Middle frontal gyrus (tissue), 1 donor: ENCODE measurements around the gene EXTL1.
"Not testable (repeated sequence)": the region's sequence is repeated elsewhere in the genome, so short reads cannot be mapped to it uniquely, and the experiment has no call there.

Source experiments
- DNase-seq: peaks from one replicate; pipeline ENCODE4 v3.0.0-alpha.2; 2015; ENCODE audit warnings: low spot score; ENCODE audit errors: extremely low spot score

Gene EXTL1

GRCh38 chr1:26021647-26022403 lies at the start of gene EXTL1:
TSS of gene EXTL1 (plus strand) at chr1:26021775. CDS start at chr1:26022647, 872 bp downstream.
- no peak for DNase-seq

- no peak for DNase-seq
These were observed 49.8 kb upstream of the EXTL1 start for GRCh38 chr1:25971811-25972180.

- peak; percentile 24 for DNase-seq
These were observed 47.8 kb upstream of the EXTL1 start for GRCh38 chr1:25973610-25974321.

- DNase-seq: no peak
These were observed 43.8 kb upstream of the EXTL1 start for GRCh38 chr1:25977801-25978200.

- no peak for DNase-seq
These were observed 43.2 kb upstream of the EXTL1 start for GRCh38 chr1:25978403-25978802.

GRCh38 chr1:25979210-25979609 lies 42.4 kb upstream of the EXTL1 start:
- DNase-seq: no peak

- no peak for DNase-seq
These were observed 36.4 kb upstream of the EXTL1 start for GRCh38 chr1:25985171-25985570.

- DNase-seq: no peak
These were observed 35.9 kb upstream of the EXTL1 start for GRCh38 chr1:25985670-25986069.

- not testable (repeated sequence) for DNase-seq
These were observed 34.8 kb upstream of the EXTL1 start for GRCh38 chr1:25986773-25987172.

GRCh38 chr1:25987951-25988350 lies 33.6 kb upstream of the EXTL1 start:
- DNase-seq: no peak

- no peak for DNase-seq
These were observed 31.9 kb upstream of the EXTL1 start for GRCh38 chr1:25989440-25990234.

- no peak for DNase-seq
These were observed 31.3 kb upstream of the EXTL1 start for GRCh38 chr1:25990251-25990650.

- DNase-seq: no peak
These were observed 30.7 kb upstream of the EXTL1 start for GRCh38 chr1:25990702-25991395.

- no peak for DNase-seq
These were observed 29.5 kb upstream of the EXTL1 start for GRCh38 chr1:25991937-25992688.

GRCh38 chr1:25992689-25993171 lies 28.8 kb upstream of the EXTL1 start:
- DNase-seq: no peak

GRCh38 chr1:25993197-25993951 lies 28.2 kb upstream of the EXTL1 start:
- DNase-seq: no peak

- DNase-seq: no peak
These were observed 27.0 kb upstream of the EXTL1 start for GRCh38 chr1:25994402-25995150.

- no peak for DNase-seq
These were observed 24.4 kb upstream of the EXTL1 start for GRCh38 chr1:25996966-25997827.
